ENCODE measurements around the gene VSTM4.

The VSTM4 gene

GRCh38 chr10:49000437-49001398, 114.6 kb downstream of the VSTM4 start:
- no peak for DNase-seq

GRCh38 chr10:48999346-48999745, 116.0 kb downstream of the VSTM4 start:
- no peak for DNase-seq

GRCh38 chr10:48996329-48996728, 119.0 kb downstream of the VSTM4 start:
- no peak for DNase-seq

- DNase-seq: no peak
Measured at GRCh38 chr10:48993627-48994026, 121.7 kb downstream of the VSTM4 start.

- no peak for DNase-seq
Measured at GRCh38 chr10:48990226-48990625, 125.1 kb downstream of the VSTM4 start.

GRCh38 chr10:48985621-48986158, 129.6 kb downstream of the VSTM4 start:
- no peak for DNase-seq

- no peak for DNase-seq
Measured at GRCh38 chr10:48983648-48984351, 131.5 kb downstream of the VSTM4 start.

GRCh38 chr10:48982584-48982983, 132.7 kb downstream of the VSTM4 start:
- DNase-seq: no peak

GRCh38 chr10:48981310-48981907, 133.9 kb downstream of the VSTM4 start:
- DNase-seq: no peak

GRCh38 chr10:48978318-48978717, 137.0 kb downstream of the VSTM4 start:
- no peak for DNase-seq

- no peak for DNase-seq
Measured at GRCh38 chr10:48976196-48976595, 139.1 kb downstream of the VSTM4 start.

- DNase-seq: no peak
Measured at GRCh38 chr10:48974510-48975156, 140.7 kb downstream of the VSTM4 start.

GRCh38 chr10:48973065-48973464, 142.3 kb downstream of the VSTM4 start:
- no peak for DNase-seq

- no peak for DNase-seq
Measured at GRCh38 chr10:48970654-48971053, 144.7 kb downstream of the VSTM4 start.

- no peak for DNase-seq
Measured at GRCh38 chr10:48970046-48970445, 145.3 kb downstream of the VSTM4 start.

GRCh38 chr10:48968036-48968435, 147.3 kb downstream of the VSTM4 start:
- no peak for DNase-seq

- DNase-seq: no peak
Measured at GRCh38 chr10:48965460-48965859, 149.9 kb downstream of the VSTM4 start.

Measured in KG1 (cell line).